PC-9 (cell line): ENCODE measurements around the gene AMIGO1.

Experiments used
- EZH2 ChIP-seq: fragments of 200-600 bp; sonication (generic); IDR thresholded peaks from 2 replicates; pipeline ENCODE4 v1.8.0; 2017; ENCODE audit warnings: antibody characterized with exemption, low read depth
- TF ChIP-seq, protein P1 (sequence below): fragments of 200-600 bp; sonication (generic); conservative IDR thresholded peaks from 2 replicates; pipeline ENCODE4 v1.6.1; 2017; ENCODE audit warnings: mixed run types, antibody characterized with exemption, mild to moderate bottlenecking, moderate library complexity

DNA sequence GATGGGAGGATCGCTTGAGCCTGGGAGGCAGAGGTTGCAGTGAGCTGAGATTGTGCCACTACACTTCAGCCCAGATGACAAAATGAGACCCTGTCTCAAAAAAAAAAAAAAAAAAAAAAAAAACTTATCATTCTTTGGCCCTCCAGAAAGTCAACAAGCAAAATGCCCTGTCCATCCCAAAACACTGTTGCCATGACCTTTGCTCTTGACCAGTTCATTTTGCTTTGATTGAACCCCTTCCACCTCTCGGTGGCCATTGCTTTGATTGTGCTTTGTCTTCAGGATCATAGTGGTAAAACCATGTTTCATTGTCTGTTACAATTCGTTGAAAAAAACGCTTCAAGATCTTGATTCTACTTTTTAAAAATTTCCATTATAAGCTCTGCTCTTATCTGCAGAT lies 51.7 kb downstream of the AMIGO1 start:
- TF ChIP-seq, protein P1, sequence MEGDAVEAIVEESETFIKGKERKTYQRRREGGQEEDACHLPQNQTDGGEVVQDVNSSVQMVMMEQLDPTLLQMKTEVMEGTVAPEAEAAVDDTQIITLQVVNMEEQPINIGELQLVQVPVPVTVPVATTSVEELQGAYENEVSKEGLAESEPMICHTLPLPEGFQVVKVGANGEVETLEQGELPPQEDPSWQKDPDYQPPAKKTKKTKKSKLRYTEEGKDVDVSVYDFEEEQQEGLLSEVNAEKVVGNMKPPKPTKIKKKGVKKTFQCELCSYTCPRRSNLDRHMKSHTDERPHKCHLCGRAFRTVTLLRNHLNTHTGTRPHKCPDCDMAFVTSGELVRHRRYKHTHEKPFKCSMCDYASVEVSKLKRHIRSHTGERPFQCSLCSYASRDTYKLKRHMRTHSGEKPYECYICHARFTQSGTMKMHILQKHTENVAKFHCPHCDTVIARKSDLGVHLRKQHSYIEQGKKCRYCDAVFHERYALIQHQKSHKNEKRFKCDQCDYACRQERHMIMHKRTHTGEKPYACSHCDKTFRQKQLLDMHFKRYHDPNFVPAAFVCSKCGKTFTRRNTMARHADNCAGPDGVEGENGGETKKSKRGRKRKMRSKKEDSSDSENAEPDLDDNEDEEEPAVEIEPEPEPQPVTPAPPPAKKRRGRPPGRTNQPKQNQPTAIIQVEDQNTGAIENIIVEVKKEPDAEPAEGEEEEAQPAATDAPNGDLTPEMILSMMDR, result no peak
- no peak for TF ChIP-seq EZH2
